ENCODE measurements around the gene PRXL2A. TPM values are rescaled to one million over a fixed set of nuclear protein-coding genes. Genes with fewer than 3 reads are reported as not detected.

The PRXL2A gene
- total and polyA plus RNA-seq, 2 experiments from 2014 or later: 166 to 222 TPM

GRCh38 chr10:80444646-80445319, 36.4 kb downstream of the PRXL2A start:
- no peak overlapping the region for H3K27ac ChIP-seq

GRCh38 chr10:80447436-80448190, 39.3 kb downstream of the PRXL2A start:
- 74% methylated on average over 7 of the region's 7 CpGs for WGBS (ENCODE audit: low lambda C conversion rate, missing lambda C conversion rate)
- Histone ChIP-seq H3K4me3 (no peak overlapping the region), H3K4me2 (no peak overlapping the region), H3K4me1 (ENCODE audit: insufficient read depth) (peaks cover 29% of the 10 kb centered on the region), H3K36me3 (replicated peaks; ENCODE audit: insufficient read depth, low read depth) (no peaks in the 10 kb centered on the region), H2AFZ (no peak overlapping the region), H3K27ac (peak overlapping the region; percentile 20), H3K27me3 (no peaks in the 10 kb centered on the region), H3K9me2 (replicated peaks; ENCODE audit: insufficient read depth) (no peaks in the 10 kb centered on the region), H4K20me1 (ENCODE audit: insufficient read depth, poor library complexity, severe bottlenecking) (no peaks in the 10 kb centered on the region), H3K79me2 (peaks cover 6% of the 10 kb centered on the region), H3K9me3 (ENCODE audit: low read depth) (no peaks in the 10 kb centered on the region)
- no peak for TF ChIP-seq CTCF (IDR thresholded peaks at IDR 0.05; ENCODE audit: poor library complexity)
- TF ChIP-seq EZH2 (IDR thresholded peaks at IDR 0.05; ENCODE audit: borderline replicate concordance): no peak
- TF ChIP-seq EZH2phosphoT487 (IDR thresholded peaks at IDR 0.05; ENCODE audit: low read depth, severe bottlenecking, unreplicated experiment): no peak
- no peak for DNase-seq (ENCODE audit: low spot score)

More at GRCh38 chr10:80444646-80445319, 36.4 kb downstream of the PRXL2A start:
- Histone ChIP-seq H3K4me1 (ENCODE audit: insufficient read depth) (peaks cover 23% of the 10 kb centered on the region), H2AFZ (no peak overlapping the region), H4K20me1 (ENCODE audit: insufficient read depth, poor library complexity, severe bottlenecking) (no peaks in the 10 kb centered on the region), H3K36me3 (replicated peaks; ENCODE audit: insufficient read depth, low read depth) (no peaks in the 10 kb centered on the region), H3K4me2 (no peak overlapping the region), H3K4me3 (no peak overlapping the region), H3K9me3 (ENCODE audit: low read depth) (no peaks in the 10 kb centered on the region), H3K79me2 (no peaks in the 10 kb centered on the region), H3K27me3 (no peaks in the 10 kb centered on the region), H3K9me2 (replicated peaks; ENCODE audit: insufficient read depth) (no peaks in the 10 kb centered on the region)
- DNase-seq (ENCODE audit: low spot score): peak; percentile 72
- WGBS (ENCODE audit: low lambda C conversion rate, missing lambda C conversion rate): 34% methylated on average over 11 of the region's 11 CpGs
- TF ChIP-seq CTCF (IDR thresholded peaks at IDR 0.05; ENCODE audit: poor library complexity) (peak; percentile 55), EZH2phosphoT487 (IDR thresholded peaks at IDR 0.05; ENCODE audit: low read depth, severe bottlenecking, unreplicated experiment) (no peak)

DNA sequence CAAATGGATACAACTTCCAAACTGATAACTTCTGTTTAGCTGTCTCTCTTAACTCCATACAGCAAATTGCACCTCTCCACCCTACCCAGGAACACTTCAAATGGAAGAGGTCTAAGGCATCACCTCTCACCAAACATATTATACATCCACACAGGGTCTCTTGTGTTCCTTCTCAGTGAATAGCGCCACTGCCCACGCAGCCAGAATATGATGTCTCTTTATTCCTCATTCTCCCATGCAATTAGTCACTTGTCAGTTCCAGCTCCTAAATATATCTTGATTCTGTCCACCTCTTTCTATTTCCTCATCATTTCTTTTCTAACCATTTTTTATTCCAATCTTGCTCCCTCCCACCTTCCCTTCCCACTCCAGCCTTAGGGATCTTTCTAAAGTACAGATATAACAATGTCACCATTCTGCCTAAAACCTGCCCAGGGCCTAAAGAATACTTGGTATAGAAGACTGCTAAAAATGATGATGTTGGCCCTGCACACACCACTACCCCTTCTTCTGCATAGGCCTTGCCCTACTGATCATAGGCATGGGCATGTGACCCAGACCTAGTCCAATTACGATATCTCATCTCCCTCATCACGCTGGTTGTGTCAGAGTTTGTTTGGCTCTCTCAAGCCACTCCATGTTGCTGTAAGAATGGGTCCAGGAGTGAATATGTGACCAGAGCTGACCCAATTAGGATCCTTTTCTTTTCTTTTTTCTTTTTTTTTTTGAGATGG, 40.0 kb downstream of the PRXL2A start:
- Histone ChIP-seq H3K9me2 (replicated peaks; ENCODE audit: insufficient read depth) (no peaks in the 10 kb centered on the region), H3K4me2 (peak overlapping the region; percentile 29), H2AFZ (no peak overlapping the region), H3K79me2 (peaks cover 6% of the 10 kb centered on the region), H3K36me3 (replicated peaks; ENCODE audit: insufficient read depth, low read depth) (no peaks in the 10 kb centered on the region), H3K9me3 (ENCODE audit: low read depth) (no peaks in the 10 kb centered on the region), H4K20me1 (ENCODE audit: insufficient read depth, poor library complexity, severe bottlenecking) (no peaks in the 10 kb centered on the region), H3K27ac (peak overlapping the region; percentile 78), H3K4me1 (ENCODE audit: insufficient read depth) (peaks cover 35% of the 10 kb centered on the region), H3K27me3 (no peaks in the 10 kb centered on the region), H3K4me3 (no peak overlapping the region)
- WGBS (ENCODE audit: low lambda C conversion rate, missing lambda C conversion rate): 96% methylated on average over 4 of the region's 4 CpGs
- DNase-seq (ENCODE audit: low spot score): no peak
- TF ChIP-seq EZH2 (IDR thresholded peaks at IDR 0.05; ENCODE audit: borderline replicate concordance): no peak
- no peak for TF ChIP-seq EZH2phosphoT487 (IDR thresholded peaks at IDR 0.05; ENCODE audit: low read depth, severe bottlenecking, unreplicated experiment)
- TF ChIP-seq CTCF (IDR thresholded peaks at IDR 0.05; ENCODE audit: poor library complexity): no peak

All from hepatocyte (in vitro differentiated cells).